LoVo (cell line): ENCODE results near the gene HHAT.

Experiments used
- DNase-seq: peaks from one replicate; pipeline ENCODE4 v3.0.0-alpha.2; 2016; ENCODE audit warnings: low spot score

HHAT gene

GRCh38 chr1:210687582-210688279 is 359.0 kb downstream of the HHAT start:
- no peak for DNase-seq

- DNase-seq: no peak
Measured at GRCh38 chr1:210688512-210689234, 360.0 kb downstream of the HHAT start.

- DNase-seq: no peak
Measured at GRCh38 chr1:210689826-210690225, 361.1 kb downstream of the HHAT start.

DNA sequence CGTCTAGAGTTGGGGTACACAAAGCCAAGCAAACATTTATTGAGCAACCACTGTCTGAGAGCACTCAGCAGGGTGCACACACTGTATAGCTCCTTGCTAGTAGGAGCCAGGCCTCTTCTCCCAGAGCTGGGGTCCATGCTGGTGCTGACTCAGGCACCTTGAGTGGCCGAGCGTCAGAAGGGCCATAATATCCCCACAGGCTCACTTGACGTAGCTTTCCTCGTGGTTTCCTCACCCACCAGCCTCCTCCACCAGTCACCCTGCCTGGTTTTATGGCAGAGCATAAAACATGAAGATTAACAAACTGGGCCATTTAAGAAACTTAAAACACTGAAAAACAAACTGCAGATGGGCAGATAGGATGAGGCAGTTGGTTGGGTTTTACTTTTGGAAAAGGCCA is 361.5 kb downstream of the HHAT start:
- DNase-seq: no peak

- no peak for DNase-seq
Measured at GRCh38 chr1:210691039-210691610, 362.4 kb downstream of the HHAT start.

DNA sequence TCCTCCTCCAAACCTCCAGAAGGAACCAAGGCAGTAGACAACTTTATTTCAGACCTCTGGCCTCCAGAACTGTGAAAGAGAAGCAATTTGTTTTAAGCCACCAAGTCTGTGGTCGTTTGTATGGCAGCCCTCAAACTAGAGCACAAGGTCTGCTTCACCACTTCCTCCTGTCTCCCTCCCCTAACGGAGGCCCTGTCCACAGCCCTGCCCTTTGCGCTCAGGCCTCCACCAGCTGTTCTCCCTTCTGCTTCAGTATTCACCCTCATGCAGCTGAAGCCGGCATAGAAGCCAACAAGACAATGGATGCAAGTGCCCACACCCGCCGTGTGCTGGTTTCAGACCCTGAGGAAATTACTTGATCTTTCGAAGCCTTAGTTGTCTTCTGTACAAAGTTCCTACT is 364.1 kb downstream of the HHAT start:
- no peak for DNase-seq

- DNase-seq: no peak
Measured at GRCh38 chr1:210695026-210695425, 366.3 kb downstream of the HHAT start.

DNA sequence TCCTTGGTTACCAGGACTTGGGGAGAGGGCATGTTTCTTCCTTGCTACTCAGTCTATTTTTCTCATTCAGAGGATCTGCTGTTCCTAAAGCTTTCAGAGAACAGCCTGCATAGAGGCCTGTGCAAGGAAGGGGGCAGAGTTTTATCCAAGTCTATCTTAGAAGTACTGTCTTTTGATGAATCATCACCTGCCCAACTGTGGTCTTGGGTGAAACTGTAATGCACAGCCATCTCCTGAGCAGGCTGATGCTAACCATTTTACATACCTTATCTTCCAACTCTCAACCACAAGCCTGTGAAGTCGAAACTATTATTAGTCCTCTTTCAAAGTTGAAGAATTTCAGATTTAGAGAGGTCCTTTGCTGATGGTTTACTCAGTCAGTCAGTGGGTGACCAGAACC is 368.0 kb downstream of the HHAT start:
- no peak for DNase-seq

DNA sequence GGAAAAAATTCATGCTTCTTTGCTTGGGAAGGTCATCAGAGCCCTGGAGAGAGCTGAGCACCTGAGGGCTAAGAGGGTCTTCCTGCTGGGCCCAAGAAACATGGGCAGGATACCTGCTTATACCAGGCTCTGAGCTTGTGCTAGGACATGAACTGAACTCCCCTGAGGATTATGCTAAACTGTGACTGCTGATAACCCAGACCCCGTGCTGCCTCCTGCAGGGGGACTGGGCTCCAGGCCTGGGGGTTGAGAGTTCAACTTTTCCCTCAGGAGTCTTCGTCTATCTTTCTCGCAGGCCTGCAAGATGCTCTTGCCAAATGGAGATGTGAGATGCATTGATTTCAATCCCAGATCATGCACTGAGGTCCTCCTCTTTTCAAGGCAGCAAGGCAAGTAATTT is 368.5 kb downstream of the HHAT start:
- DNase-seq: no peak

DNA sequence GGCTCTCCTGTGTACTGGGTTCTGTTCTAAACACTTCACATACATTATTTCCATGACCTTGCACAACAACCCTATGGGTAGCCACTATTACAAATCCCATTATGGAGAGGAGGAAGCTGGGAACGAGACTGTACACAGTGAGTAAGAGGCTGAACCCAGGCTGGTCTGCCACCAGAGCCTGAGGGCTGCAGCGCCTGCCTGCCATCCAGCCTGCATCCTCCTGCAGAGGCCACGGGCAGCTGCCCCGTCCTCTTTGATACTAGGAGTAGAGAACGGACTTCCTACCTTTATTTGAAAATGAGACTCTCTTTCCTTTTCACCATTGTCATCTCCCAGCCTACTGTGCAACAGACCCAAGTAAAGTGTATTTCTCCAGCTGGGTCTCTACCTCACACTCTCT is 370.0 kb downstream of the HHAT start:
- no peak for DNase-seq

DNA sequence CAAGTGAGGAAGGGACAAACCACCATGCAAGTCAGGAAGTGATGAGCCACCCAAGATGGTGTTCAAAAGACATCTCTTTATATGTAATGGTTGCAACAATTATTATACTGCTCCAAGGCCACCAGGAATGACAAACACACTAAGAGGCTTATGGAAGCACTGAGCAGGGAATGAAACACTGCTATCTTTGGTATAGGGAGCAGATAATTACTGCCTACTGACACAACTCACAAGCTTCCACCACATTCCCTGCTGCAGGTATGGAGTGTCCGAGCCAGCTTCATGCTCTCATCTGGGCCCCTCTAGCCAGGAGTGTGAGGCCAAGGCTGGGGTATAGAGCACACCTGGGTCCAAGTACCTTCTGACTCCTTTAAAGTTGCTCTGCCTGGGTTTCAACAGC is 371.4 kb downstream of the HHAT start:
- no peak for DNase-seq

DNA sequence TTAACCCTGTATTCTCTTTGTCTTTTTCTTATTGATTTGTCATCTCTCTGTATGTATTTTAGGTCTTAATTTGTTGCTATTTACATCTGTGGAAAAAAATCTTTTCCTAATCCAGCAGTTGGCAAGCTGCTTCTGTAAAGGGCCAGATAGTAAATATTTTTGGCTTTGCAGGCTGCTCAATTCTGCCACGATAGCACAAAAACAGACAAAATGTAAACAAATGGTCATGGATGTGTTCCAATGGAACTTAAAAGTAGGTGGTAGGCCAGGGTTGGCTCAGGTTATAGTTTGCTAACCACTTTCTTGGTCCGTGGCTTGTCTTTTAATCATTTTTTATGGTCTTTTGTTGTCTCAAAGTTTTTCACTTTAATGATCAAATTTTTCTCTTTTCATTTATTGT is 371.8 kb downstream of the HHAT start:
- no peak for DNase-seq

DNA sequence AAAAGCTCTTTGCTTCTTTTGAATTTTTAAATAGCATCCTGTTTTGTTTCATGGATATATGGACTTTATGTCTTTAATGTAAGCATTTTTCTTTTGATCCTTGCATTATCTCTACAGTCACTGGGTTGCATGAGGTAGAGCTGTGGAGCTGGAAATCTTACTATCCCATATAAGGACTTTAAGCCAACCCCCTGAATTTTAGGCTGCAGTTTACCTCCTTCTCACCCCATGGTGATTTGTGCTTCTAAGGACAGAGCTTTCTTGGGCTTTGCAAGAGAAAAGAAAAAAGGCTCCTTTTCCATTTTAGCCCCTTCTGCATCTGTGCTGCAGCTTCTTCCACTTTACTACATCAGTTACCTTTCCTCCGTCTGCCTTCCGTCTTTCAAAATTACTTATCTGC is 373.8 kb downstream of the HHAT start:
- DNase-seq: no peak

DNA sequence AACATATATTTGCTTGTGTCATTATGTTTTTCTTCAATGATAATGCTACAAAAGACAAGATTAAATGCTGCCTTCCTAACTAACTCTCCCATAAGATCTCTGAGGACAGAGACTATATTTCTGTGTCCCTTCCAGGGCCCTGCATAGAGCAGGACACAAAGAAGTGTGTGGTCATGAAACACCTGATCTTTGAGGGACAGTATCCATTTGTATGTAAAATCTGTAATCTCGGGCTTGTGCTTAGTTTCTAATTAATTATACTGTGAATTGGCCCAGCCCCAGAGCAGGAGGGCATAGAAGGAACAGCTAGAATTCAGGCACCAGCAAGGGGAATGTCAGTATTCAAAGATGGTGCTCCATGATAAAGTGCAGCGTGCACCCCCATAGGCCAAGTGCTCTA is 374.9 kb downstream of the HHAT start:
- DNase-seq: no peak

DNA sequence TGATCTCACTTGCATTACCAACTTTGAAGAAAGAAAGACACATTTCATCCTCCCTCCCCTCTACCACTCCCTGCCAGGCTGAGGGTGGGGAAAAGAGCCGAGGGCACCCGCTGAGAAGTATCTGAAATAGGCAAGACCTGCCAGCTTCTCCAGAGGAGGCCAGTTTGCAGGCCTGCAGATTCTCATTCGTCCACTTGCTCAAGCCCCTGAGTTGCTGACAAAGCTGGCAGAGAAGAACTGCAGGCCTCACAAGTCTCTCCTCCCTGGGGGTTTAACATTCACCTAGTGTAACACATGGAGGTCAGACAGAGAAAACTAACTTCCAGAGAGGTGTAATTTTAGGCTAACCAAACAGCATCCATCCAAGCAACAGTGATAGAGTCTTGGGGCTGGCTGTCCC is 376.4 kb downstream of the HHAT start:
- DNase-seq: no peak

DNA sequence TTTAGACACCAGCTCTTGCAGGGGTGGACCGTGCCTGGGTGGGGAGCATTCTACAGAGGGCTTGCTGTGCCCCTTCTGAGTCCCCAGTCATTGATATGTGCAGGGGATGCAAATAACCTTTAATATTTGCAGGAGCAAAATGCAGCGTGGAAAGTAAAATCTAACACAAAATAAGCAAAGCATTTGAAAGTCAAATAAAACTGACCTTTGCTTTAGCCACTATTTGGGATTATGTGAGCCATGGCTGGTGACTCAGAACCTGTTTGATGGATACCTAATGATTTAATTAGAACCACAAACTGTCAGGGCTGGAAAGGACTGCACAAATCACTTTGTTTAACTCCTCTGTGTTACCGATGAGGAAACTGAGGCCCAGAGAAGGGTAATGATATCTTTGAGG is 377.5 kb downstream of the HHAT start:
- no peak for DNase-seq

DNA sequence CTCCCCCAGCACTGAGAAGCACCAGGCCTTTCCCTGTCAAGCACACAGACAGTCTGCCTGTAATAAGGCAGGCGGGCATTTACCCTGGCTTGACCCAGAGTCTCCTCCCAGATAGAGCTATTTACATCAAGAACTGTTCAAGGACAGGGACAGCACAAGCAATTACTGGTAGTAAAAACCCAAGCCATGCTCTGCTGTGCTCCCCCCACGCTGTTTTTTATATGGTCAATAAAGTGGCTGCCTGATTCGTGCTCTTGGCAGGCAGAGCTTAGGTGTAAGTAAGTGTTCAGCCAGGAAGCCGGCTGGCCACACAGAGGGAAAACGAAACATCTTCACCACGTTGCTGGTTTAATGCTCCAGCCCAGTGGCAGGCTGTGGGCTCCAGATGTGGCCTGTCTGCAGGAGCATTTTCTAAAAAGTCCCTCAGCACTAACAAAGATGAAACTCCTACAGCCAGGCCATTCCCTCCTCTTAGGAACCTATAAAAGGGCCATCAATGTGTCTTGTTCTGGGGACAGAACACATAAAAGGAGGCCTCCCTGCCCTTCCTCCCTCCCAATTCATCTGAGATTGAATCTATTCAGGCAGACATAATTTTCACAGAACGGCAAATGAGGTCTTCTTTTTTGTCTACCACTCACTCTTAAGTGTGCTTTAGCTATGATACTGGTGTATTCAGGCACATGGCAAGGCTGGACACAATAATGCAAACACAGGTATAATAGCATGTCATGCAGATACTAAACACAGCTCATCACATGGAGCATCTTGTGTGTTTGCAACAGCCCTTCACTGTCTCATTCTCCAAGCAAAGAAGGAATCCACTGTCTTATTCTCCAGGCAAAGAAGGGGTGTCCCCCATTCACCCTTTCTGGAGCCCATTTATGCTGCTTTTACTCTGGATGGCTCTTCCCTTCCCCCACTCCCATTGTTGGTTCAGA is 378.9 kb downstream of the HHAT start:
- no peak for DNase-seq

DNA sequence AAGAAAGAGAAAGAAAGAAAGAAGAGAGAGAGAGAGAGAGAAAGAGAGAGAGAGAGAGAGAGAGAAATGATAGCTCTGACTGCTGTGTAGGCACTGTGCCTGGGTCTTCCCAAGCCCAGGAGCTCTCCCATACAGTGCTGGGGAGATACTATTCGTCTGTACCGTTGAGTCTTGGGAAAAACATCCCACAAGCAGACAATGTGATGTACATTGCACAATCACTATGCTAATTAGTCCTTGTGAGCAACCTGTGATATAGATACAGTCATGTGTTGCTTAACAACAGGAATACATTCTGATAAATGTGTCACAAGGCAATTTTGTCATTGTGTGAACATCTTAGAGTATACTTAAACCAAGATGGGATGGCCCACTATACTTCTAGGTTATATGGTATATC is 381.0 kb downstream of the HHAT start:
- DNase-seq: no peak

- DNase-seq: no peak
Measured at GRCh38 chr1:210711825-210712612, 383.3 kb downstream of the HHAT start.

GRCh38 chr1:210715072-210715471 is 386.4 kb downstream of the HHAT start:
- DNase-seq: no peak

DNA sequence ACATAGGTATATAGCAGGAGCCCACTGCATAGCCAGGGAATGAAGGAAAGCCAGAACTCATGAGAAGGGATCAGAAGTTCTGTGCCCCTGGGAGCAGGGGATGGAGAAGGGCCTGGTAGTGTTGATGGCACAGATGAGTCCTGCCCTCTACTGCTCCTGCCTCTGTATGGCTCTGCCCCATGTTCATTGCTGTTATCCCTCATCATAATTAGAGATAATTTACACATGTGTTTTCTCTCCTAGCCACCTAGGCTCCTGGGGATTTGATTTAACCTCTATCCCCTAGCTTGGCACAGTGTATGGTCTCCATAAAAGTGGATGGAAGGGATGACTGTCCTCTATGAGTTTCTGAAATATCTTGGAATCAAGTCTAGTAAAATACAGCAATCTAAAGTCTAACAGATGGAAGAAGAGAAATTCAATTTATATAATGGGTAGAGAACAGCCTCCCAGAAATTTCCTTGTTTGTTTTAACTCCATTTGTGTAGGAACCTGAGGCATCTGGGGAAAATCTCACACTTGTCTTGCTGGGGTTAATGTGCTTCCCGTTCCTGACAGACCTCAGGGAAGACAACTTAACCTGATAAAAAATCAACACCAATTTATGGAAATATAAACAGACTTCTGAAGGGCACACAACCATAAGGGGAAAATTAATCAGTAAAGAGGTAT is 393.8 kb downstream of the HHAT start:
- DNase-seq: no peak
